Amniotic epithelial cell (primary cell): Measurements from ENCODE around the gene VAMP2.

ENCODE experiments used
- DNase-seq: peaks from one replicate; pipeline ENCODE4 v3.0.0-alpha.2; 2010; ENCODE audit warnings: low read depth

Gene VAMP2

GRCh38 chr17:8155231-8155995, 7.3 kb downstream of the VAMP2 start:
- DNase-seq = no peak

GRCh38 chr17:8154608-8155155, 8.1 kb downstream of the VAMP2 start:
- DNase-seq = no peak

- DNase-seq = peak; percentile 98
These were observed 8.7 kb downstream of the VAMP2 start for GRCh38 chr17:8153957-8154607.

DNA sequence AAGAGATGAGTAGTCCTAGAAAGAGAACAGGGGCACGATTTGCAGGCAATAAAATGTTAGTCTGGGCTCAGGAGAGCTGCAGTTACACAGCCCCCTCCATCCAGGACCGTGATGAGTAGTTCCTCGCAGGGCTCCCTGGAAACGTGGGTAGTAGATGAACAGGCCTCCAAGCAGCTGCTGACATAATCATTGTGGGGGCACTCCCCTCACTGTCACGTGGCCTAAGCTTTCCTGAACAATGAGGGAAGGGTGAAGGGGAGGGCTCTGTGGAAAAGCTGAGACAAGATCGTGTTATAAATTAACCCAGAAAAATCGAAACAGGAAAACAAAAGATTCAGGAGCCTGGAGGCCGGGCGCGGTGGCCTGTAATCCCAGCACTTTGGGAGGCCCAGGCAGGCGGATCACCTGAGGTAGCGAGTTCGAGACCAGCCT, 9.2 kb downstream of the VAMP2 start:
- peak; percentile 99 for DNase-seq

GRCh38 chr17:8153031-8153451, 9.7 kb downstream of the VAMP2 start:
- no peak for DNase-seq

- peak; percentile 98 for DNase-seq
These were observed 10.5 kb downstream of the VAMP2 start, which contains the start of gene PER1 for GRCh38 chr17:8152112-8152775. TSS of gene PER1 (minus strand) at chr17:8152404. CDS start at chr17:8150706, 1,698 bp downstream.

DNA sequence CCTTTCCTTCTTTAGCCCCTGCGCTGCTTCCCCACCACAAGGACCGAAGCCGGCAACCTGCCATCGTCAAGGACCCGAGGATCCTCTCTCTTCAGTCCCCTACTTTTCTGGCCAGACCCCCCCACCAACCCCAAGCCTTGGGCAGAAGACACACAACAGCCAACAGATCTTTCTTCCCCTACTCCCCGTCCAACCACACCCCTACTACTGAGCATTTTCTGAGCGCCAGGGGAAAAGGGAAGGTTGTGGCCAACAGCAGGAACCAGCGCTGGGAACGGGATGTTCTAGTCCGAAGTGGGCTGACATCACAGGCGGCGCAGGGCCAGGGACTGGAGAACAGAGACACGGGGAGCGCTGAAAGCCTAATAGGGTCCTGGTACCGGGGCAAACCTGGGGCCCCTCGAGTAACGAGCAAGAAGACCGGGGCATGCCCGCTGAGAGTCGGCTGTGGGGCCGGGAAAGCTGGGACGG, 11.1 kb downstream of the VAMP2 start:
- peak; percentile 63 for DNase-seq

- DNase-seq = peak; percentile 81
These were observed 11.6 kb downstream of the VAMP2 start for GRCh38 chr17:8151120-8151640.

- DNase-seq = no peak
These were observed 12.3 kb downstream of the VAMP2 start for GRCh38 chr17:8150194-8151119.

DNA sequence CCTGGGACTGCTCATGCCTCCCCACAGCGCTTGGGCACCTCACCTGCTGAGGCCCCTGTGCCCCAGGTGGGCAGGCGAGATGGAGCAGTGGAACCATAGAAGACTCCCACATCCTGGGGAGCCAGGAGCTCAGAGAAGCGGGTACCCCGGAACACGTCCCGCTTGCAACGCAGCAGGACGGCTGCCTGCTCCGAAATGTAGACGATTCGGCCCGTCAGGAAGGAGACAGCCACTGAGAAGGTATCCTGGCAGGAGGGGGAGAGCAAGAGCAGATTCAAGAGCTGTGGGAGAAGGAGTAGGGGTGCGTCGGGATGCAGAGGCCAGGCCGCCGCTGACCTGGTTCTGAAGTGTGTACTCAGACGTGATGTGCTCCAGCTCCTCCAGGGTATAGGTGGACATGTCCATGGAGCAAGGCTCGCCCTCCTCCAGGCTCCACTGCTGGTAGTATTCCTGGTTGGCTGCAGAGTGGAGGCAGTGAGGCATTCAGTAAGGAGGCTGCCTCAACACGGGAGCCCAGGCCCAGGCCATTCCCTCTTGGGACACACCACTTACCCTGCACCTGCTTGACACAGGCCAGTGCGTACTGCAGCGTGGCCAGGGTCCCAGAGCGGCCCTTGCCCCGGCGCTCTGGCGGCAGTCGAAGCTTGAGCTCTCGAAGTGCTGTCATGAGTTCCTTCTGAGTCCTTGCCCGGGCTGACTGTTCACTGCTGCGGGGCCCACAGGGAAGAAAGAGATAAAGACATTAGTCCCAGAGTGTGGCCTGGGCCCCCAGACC, 13.1 kb downstream of the VAMP2 start:
- no peak for DNase-seq

DNA sequence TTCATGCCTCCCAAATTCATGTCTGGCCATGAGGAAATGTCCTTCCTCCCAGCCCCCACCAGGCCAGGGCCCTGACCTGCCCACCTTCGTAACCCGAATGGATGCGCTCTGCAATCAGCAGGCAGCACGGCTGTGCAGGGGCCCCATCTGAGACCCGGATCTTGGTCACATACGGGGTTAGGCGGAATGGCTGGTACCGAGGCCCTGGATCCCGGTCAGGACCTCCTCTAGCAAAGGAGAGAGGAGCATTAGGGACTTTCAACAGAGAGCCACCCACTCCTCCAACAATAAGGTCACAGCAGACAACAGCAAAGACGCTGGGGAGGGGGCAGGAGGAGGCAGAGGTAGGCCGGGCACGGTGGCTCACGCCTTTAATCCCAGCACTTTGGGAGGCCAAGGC, 14.2 kb downstream of the VAMP2 start:
- DNase-seq = no peak

- no peak for DNase-seq
These were observed 14.8 kb downstream of the VAMP2 start for GRCh38 chr17:8147805-8148404.

- DNase-seq = no peak
These were observed 15.5 kb downstream of the VAMP2 start for GRCh38 chr17:8147141-8147804.

GRCh38 chr17:8146381-8147140, 16.2 kb downstream of the VAMP2 start:
- no peak for DNase-seq

- DNase-seq = no peak
These were observed 16.9 kb downstream of the VAMP2 start for GRCh38 chr17:8145811-8146210.

DNA sequence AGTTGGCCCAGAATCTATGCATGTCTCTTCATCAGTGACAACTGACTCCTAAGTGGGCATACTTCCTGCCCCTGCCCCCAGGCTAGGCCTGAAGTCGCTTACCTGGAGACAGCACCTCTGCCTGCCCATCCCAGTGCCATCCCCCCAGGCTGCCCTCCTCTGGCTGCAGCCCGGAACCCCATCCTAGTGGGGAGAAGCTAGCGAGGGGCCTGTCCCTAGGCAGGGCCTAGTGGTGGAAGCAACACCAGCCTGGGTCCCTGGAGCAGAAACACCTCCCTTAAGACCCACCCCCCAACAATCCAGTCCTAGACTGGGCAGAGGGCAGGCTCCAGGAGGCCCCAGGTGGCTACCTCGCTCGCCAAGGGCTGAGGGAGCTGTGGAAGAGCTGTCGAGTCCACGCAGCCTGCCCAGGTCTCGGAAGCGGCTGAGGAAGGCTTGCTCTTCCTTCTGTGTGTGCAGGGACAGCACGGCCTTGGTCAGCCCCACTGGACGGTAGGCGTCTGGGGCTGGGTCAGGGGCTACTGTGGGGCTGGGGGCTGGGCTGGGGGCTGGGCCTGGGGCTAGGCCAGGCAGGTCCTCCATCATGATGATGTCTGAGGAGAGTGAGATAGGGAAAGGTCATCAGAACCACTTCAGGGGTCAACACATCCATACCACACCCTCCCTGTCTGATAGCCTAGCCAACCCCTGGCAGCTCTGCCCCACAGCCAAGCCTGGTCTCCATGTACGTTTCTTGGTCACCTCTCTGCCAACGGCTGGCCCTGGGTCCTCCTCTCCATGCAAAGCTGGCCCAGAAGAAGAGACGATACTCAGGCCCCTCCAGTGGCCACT, 18.1 kb downstream of the VAMP2 start:
- DNase-seq = no peak

DNA sequence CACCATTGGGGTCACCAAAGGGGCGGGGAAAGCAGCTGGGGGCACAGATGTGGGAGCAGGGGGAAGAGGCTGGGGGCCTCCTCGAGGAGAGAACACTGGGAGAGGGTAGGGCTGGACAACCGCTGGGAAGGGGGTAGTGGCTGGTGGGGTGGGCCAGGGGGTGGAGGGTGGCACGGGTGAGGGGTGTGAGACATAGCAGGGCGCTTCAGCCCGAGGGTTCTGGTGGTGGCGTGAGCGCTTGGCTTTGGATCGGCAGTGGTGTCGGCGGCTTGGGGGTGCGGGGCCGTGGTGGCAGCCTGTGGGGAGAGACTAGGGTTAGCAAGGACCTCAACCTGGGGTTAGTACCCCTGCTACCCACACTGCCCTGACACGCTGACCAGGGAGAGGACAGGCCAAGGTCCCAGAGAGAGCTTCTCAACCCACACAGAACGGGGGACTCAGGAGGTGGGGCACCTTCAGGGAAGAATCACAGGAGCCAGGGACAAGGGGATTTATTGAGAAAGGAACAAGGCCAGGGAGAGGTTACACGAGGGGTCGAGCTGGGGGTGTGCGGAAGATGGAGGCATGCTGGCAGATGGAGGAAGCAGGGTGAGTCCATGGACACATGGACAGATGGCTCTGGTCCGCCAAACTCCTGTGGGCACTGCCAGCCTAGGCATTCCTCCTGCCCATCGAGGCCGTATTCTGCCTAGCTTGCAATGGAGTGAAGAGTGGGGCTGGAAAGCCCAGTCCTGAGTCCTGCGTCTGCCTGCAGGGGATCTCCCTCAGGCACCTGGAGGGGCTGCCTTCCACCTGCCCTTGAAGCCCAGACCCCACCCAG, 19.0 kb downstream of the VAMP2 start:
- DNase-seq = no peak
